GM23338 (cell line): Measurements from ENCODE around the gene EPHA7. TPM values are rescaled to one million over a fixed set of nuclear protein-coding genes. Genes with fewer than 3 reads are reported as not detected.

Experiments used
- ATAC-seq: fragments of 200-7000 bp; cut with Tn5 transposase; 3 replicates; pipeline ENCODE4 v1.9.1; 2020
- DNase-seq: peaks from one replicate; pipeline ENCODE4 v3.0.0-alpha.2; 2015; ENCODE audit warnings: low spot score
- H2AFZ ChIP-seq: fragments of 200-600 bp; sonication (generic); 2 replicates; pipeline ENCODE4 v1.8.0; 2016; ENCODE audit warnings: antibody characterized with exemption, mild to moderate bottlenecking, moderate library complexity
- H3F3A ChIP-seq: fragments of 200-600 bp; sonication (generic); replicated peaks from 2 replicates; pipeline ENCODE4 v1.8.0; 2017; ENCODE audit warnings: antibody characterized with exemption, mixed run types, low read depth
- H3K27ac ChIP-seq: fragments of 200-600 bp; sonication (generic); 2 replicates; pipeline ENCODE4 v1.6.1; 2016; ENCODE audit warnings: low read depth
- H3K27me3 ChIP-seq: fragments of 200-600 bp; sonication (generic); 2 replicates; pipeline ENCODE4 v1.8.0; 2016; ENCODE audit warnings: mild to moderate bottlenecking, mixed run types, moderate library complexity; ENCODE audit not compliant: insufficient read depth
- H3K36me3 ChIP-seq: fragments of 200-600 bp; sonication (generic); 2 replicates; pipeline ENCODE4 v1.8.0; 2016; ENCODE audit warnings: mild to moderate bottlenecking; ENCODE audit not compliant: insufficient read depth
- H3K4me1 ChIP-seq: fragments of 200-600 bp; sonication (generic); 2 replicates; pipeline ENCODE4 v1.8.0; 2016; ENCODE audit warnings: mild to moderate bottlenecking, moderate library complexity; ENCODE audit not compliant: insufficient read depth
- H3K4me2 ChIP-seq: fragments of 200-600 bp; sonication (generic); 2 replicates; pipeline ENCODE4 v1.7.1; 2017; ENCODE audit warnings: mixed run types
- H3K4me3 ChIP-seq: fragments of 200-600 bp; sonication (generic); 2 replicates; pipeline ENCODE4 v1.6.1; 2016; ENCODE audit warnings: mixed run types
- H3K79me2 ChIP-seq: fragments of 200-600 bp; sonication (generic); replicated peaks from 2 replicates; pipeline ENCODE4 v1.8.0; 2017; ENCODE audit warnings: mild to moderate bottlenecking; ENCODE audit not compliant: insufficient read depth
- H3K9me2 ChIP-seq: fragments of 200-600 bp; sonication (generic); 2 replicates; pipeline ENCODE4 v1.8.0; 2017; ENCODE audit not compliant: insufficient read depth
- H4K20me1 ChIP-seq: fragments of 200-600 bp; sonication (generic); replicated peaks from 2 replicates; pipeline ENCODE4 v1.8.0; 2017; ENCODE audit warnings: mild to moderate bottlenecking; ENCODE audit not compliant: insufficient read depth
- H3K27ac Mint-ChIP-seq: 2 replicates; pipeline ENCODE4 v1.8.0; 2020; ENCODE audit warnings: inconsistent platforms, mild to moderate bottlenecking, moderate library complexity, mixed read lengths
- H3K27me3 Mint-ChIP-seq: 3 replicates; pipeline ENCODE4 v1.8.0; 2022; ENCODE audit warnings: low read depth, mild to moderate bottlenecking, moderate library complexity, mixed read lengths, inconsistent platforms; ENCODE audit not compliant: insufficient read depth, poor library complexity
- H3K36me3 Mint-ChIP-seq: 3 replicates; pipeline ENCODE4 v1.8.0; 2021; ENCODE audit warnings: low read depth, mild to moderate bottlenecking, inconsistent platforms, moderate library complexity, mixed read lengths
- H3K4me1 Mint-ChIP-seq: 3 replicates; pipeline ENCODE4 v1.8.0; 2020; ENCODE audit warnings: mild to moderate bottlenecking, inconsistent platforms, mixed read lengths
- H3K4me3 Mint-ChIP-seq: 3 replicates; pipeline ENCODE4 v1.8.0; 2021; ENCODE audit warnings: moderate library complexity, mild to moderate bottlenecking, inconsistent platforms, mixed read lengths
- H3K9me3 Mint-ChIP-seq: 3 replicates; pipeline ENCODE4 v1.8.0; 2020; ENCODE audit warnings: moderate library complexity, mild to moderate bottlenecking, inconsistent platforms, mixed read lengths
- CREB1 ChIP-seq: fragments of 250-450 bp; sonication (Bioruptor Pico); IDR thresholded peaks from 2 replicates; pipeline ENCODE4 v1.5.0; 2020; ENCODE audit warnings: low read depth, mild to moderate bottlenecking, moderate library complexity
- CTCF ChIP-seq, 2 experiments: fragments of 200-600 bp in 1 of 2; sonication (generic) in 1 of 2; conservative IDR thresholded peaks; 2 replicates each; pipeline versions ENCODE4 v1.5.1 to v1.6.1; 2016 to 2017; ENCODE audit warnings: antibody characterized with exemption in 2 of 2, low read depth in 2 of 2, mild to moderate bottlenecking in 2 of 2, moderate library complexity in 1 of 2
- EZH2 ChIP-seq: fragments of 200-600 bp; sonication (generic); IDR thresholded peaks from one replicate; pipeline ENCODE4 v1.8.0; 2017; ENCODE audit warnings: antibody characterized with exemption, mild to moderate bottlenecking, low read depth; ENCODE audit not compliant: unreplicated experiment
- EZH2phosphoT487 ChIP-seq: fragments of 200-600 bp; sonication (generic); IDR thresholded peaks from one replicate; pipeline ENCODE4 v1.8.1; 2018; ENCODE audit warnings: antibody characterized with exemption; ENCODE audit not compliant: unreplicated experiment
- JUNB ChIP-seq: IDR thresholded peaks from one replicate; pipeline ENCODE4 v1.6.1; 2016; ENCODE audit warnings: antibody characterized with exemption; ENCODE audit not compliant: unreplicated experiment
- REST ChIP-seq: IDR thresholded peaks from one replicate; pipeline ENCODE4 v1.6.1; 2018; ENCODE audit warnings: antibody characterized with exemption; ENCODE audit not compliant: unreplicated experiment
- STAT1 ChIP-seq: IDR thresholded peaks from one replicate; pipeline ENCODE4 v1.6.1; 2016; ENCODE audit warnings: antibody characterized with exemption; ENCODE audit not compliant: unreplicated experiment
- ZNF114 ChIP-seq: fragments of 250-450 bp; sonication (Bioruptor Pico); IDR thresholded peaks from 2 replicates; pipeline ENCODE4 v1.5.0; 2020; ENCODE audit warnings: mild to moderate bottlenecking, moderate library complexity
- ZNF331 ChIP-seq: fragments of 250-450 bp; sonication (Bioruptor Pico); IDR thresholded peaks from 2 replicates; pipeline ENCODE4 v1.5.0; 2020; ENCODE audit warnings: low read depth, mild to moderate bottlenecking, moderate library complexity
- ZNF462 ChIP-seq: fragments of 250-450 bp; sonication (Bioruptor Pico); IDR thresholded peaks from 2 replicates; pipeline ENCODE4 v1.5.0; 2020; ENCODE audit warnings: mild to moderate bottlenecking, moderate library complexity
- polyA plus RNA-seq: library from polyadenylated mRNA; unstranded; fragments of >200 nt; fragmentation: Nextera tagmentation; extraction: Ambion mirVana; gene quantifications from 2 replicates; pipeline ENCODE4 v1.2.1, GENCODE V29; 2016
- total RNA-seq: library from RNA; depleted of rRNA; stranded (reverse); fragments of >200 nt; shearing (Covaris generic); gene quantifications from 2 replicates; pipeline ENCODE4 v1.2.3, GENCODE V29; 2014

Gene EPHA7
- total and polyA plus RNA-seq, 2 experiments from 2014 or later = 3.3 to 7.3 TPM

- Mint-ChIP-seq H3K4me3 (no peak overlapping the region), H3K4me1 (no peaks in the 10 kb centered on the region), H3K27me3 (no peaks in the 10 kb centered on the region), H3K9me3 (no peaks in the 10 kb centered on the region; the same call in 2 of the 3 replicates), H3K27ac (no peak overlapping the region), H3K36me3 (no peaks in the 10 kb centered on the region; the same call in 2 of the 3 replicates)
- Histone ChIP-seq H3K27me3 (no peaks in the 10 kb centered on the region), H3K27ac (no peak overlapping the region), H3K9me2 (no peaks in the 10 kb centered on the region), H3F3A (no peaks in the 10 kb centered on the region), H3K79me2 (no peaks in the 10 kb centered on the region), H3K4me3 (no peak overlapping the region), H2AFZ (no peak overlapping the region), H3K4me2 (no peak overlapping the region), H3K4me1 (no peaks in the 10 kb centered on the region), H3K36me3 (no peaks in the 10 kb centered on the region), H4K20me1 (no peaks in the 10 kb centered on the region)
- TF ChIP-seq ZNF114 (CRISPR knock-in tag) = no peak
- TF ChIP-seq JUNB = no peak
- DNase-seq = no peak
- ATAC-seq = no peak
These were observed 14.2 kb upstream of the EPHA7 start for GRCh38 chr6:93433592-93433991.

GRCh38 chr6:93424303-93425064 is 5.1 kb upstream of the EPHA7 start:
- Histone ChIP-seq H3K36me3 (no peaks in the 10 kb centered on the region), H4K20me1 (no peaks in the 10 kb centered on the region), H3K27ac (no peak overlapping the region), H3K4me2 (no peak overlapping the region), H3K79me2 (no peaks in the 10 kb centered on the region), H3K9me2 (no peaks in the 10 kb centered on the region), H3K4me1 (peaks cover 11% of the 10 kb centered on the region), H3K27me3 (peaks cover 19% of the 10 kb centered on the region), H3K4me3 (no peak overlapping the region), H2AFZ (no peak overlapping the region), H3F3A (no peaks in the 10 kb centered on the region)
- Mint-ChIP-seq H3K4me3 (no peak overlapping the region), H3K27ac (no peak overlapping the region), H3K27me3 (no peaks in the 10 kb centered on the region), H3K36me3 (no peaks in the 10 kb centered on the region), H3K9me3 (no peaks in the 10 kb centered on the region), H3K4me1 (peaks cover 10% of the 10 kb centered on the region; the same call in 2 of the 3 replicates)
- DNase-seq (peak; percentile 68), ATAC-seq (peak; percentile 4; the same call in 2 of the 3 replicates)
- TF ChIP-seq ZNF462 (CRISPR knock-in tag) (no peak), REST (no peak), ZNF331 (CRISPR knock-in tag) (no peak), EZH2phosphoT487 (no peak), CTCF (conservative IDR thresholded peaks at IDR 0.05; ENCODE audit: low read depth in 2 of 2) (peak; percentile 62 to 88), EZH2 (no peak), STAT1 (no peak), CREB1 (CRISPR knock-in tag) (no peak)
